ENCODE results near the gene OR2C3. TPM values are rescaled to one million over a fixed set of nuclear protein-coding genes. Genes with fewer than 3 reads are reported as not detected.

The OR2C3 gene
- total RNA-seq, 2 experiments from 2014 or later = not detected

GRCh38 chr1:247538561-247538960 lies 2.3 kb upstream of the OR2C3 start:
- POLR2A ChIA-PET = no interaction called here
- intact Hi-C loops (cut with DNase I, micrococcal nuclease) = no loop called here
- no peaks in the 10 kb centered on the region for H3K9me3 ChIP-seq (ENCODE audit: control insufficient read depth in 1 of 2, insufficient read depth in 1 of 2, low read length in 2 of 2)
- peaks cover 10% of the 10 kb centered on the region for H3K27me3 Mint-ChIP-seq
- peaks cover 0 to 3% of the 10 kb centered on the region in 2 experiments for H3K27me3 ChIP-seq (ENCODE audit: control insufficient read depth in 1 of 2, insufficient read depth in 2 of 2, low read length in 2 of 2)
- no peak overlapping the region for H3K4me3 Mint-ChIP-seq
- H3K27ac ChIP-seq (ENCODE audit: low read depth in 1 of 2, low read length in 2 of 2) = no peak overlapping the region
- no peak for TF ChIP-seq CTCF (IDR thresholded peaks at IDR 0.05)
- no peak for DNase-seq
- no peaks in the 10 kb centered on the region for H3K9me3 Mint-ChIP-seq
- H3K4me1 Mint-ChIP-seq (ENCODE audit: low read depth) = no peaks in the 10 kb centered on the region
- H3K36me3 Mint-ChIP-seq (ENCODE audit: low read depth) = no peaks in the 10 kb centered on the region
- H3K4me3 ChIP-seq (ENCODE audit: low read length) = no peak overlapping the region
- H3K27ac Mint-ChIP-seq = no peak overlapping the region
- ATAC-seq (ENCODE audit: poor library complexity) = no peak
- H3K36me3 ChIP-seq (ENCODE audit: insufficient read depth, low read length) = no peaks in the 10 kb centered on the region
- no peaks in the 10 kb centered on the region for H3K4me1 ChIP-seq (ENCODE audit: insufficient read depth, low read length)
- CTCF ChIA-PET = no interaction called here

GRCh38 chr1:247535402-247535801 lies 838 bp downstream of the OR2C3 start:
- H3K4me1 Mint-ChIP-seq (ENCODE audit: low read depth) = no peaks in the 10 kb centered on the region
- POLR2A ChIA-PET = no interaction called here
- CTCF ChIA-PET = no interaction called here

GRCh38 chr1:247531937-247532336 lies 4.3 kb downstream of the OR2C3 start:
- ChIA-PET CTCF (no interaction called here), POLR2A (no interaction called here)
- Mint-ChIP-seq H3K27me3 (peaks cover 41% of the 10 kb centered on the region), H3K27ac (no peak overlapping the region), H3K4me3 (no peak overlapping the region), H3K4me1 (ENCODE audit: low read depth) (no peaks in the 10 kb centered on the region), H3K9me3 (no peaks in the 10 kb centered on the region), H3K36me3 (ENCODE audit: low read depth) (no peaks in the 10 kb centered on the region)
- Histone ChIP-seq H3K27me3 (ENCODE audit: control insufficient read depth in 1 of 2, insufficient read depth in 2 of 2, low read length in 2 of 2) (peaks cover 3 to 4% of the 10 kb centered on the region in 2 experiments), H3K4me3 (ENCODE audit: low read length) (no peak overlapping the region), H3K9me3 (ENCODE audit: control insufficient read depth in 1 of 2, insufficient read depth in 1 of 2, low read length in 2 of 2) (peaks cover 0 to 12% of the 10 kb centered on the region in 2 experiments), H3K4me1 (ENCODE audit: insufficient read depth, low read length) (no peaks in the 10 kb centered on the region), H3K27ac (ENCODE audit: low read depth in 1 of 2, low read length in 2 of 2) (no peak overlapping the region), H3K36me3 (ENCODE audit: insufficient read depth, low read length) (no peaks in the 10 kb centered on the region)
- ATAC-seq (ENCODE audit: poor library complexity) (no peak), DNase-seq (no peak)
- TF ChIP-seq CTCF (IDR thresholded peaks at IDR 0.05) = no peak
- intact Hi-C loops (cut with DNase I, micrococcal nuclease) = no loop called here

More at GRCh38 chr1:247535402-247535801, 838 bp downstream of the OR2C3 start:
- DNase-seq (no peak), ATAC-seq (ENCODE audit: poor library complexity) (no peak)
- intact Hi-C loops (cut with DNase I, micrococcal nuclease) = no loop called here
- Histone ChIP-seq H3K4me3 (ENCODE audit: low read length) (no peak overlapping the region), H3K4me1 (ENCODE audit: insufficient read depth, low read length) (no peaks in the 10 kb centered on the region), H3K9me3 (ENCODE audit: control insufficient read depth in 1 of 2, insufficient read depth in 1 of 2, low read length in 2 of 2) (peaks cover 0 to 12% of the 10 kb centered on the region in 2 experiments), H3K27me3 (ENCODE audit: control insufficient read depth in 1 of 2, insufficient read depth in 2 of 2, low read length in 2 of 2) (peaks cover 0 to 3% of the 10 kb centered on the region in 2 experiments), H3K36me3 (ENCODE audit: insufficient read depth, low read length) (no peaks in the 10 kb centered on the region), H3K27ac (ENCODE audit: low read depth in 1 of 2, low read length in 2 of 2) (no peak overlapping the region)
- Mint-ChIP-seq H3K27ac (no peak overlapping the region), H3K9me3 (no peaks in the 10 kb centered on the region), H3K27me3 (peaks cover 26% of the 10 kb centered on the region), H3K4me3 (no peak overlapping the region), H3K36me3 (ENCODE audit: low read depth) (no peaks in the 10 kb centered on the region)
- no peak for TF ChIP-seq CTCF (IDR thresholded peaks at IDR 0.05)

All from CD4-positive, alpha-beta T cell (primary cell).